Coronary artery (tissue), 2 donors: ENCODE measurements around the gene VWA8.
"Not testable (repeated sequence)": the region's sequence is repeated elsewhere in the genome, so short reads cannot be mapped to it uniquely, and the experiment has no call there.

Source experiments
- DNase-seq: peaks from one replicate; pipeline ENCODE4 v3.0.0-alpha.2; 2017; ENCODE audit warnings: low spot score
- H3K27ac ChIP-seq, 2 donors: fragments of 200-600 bp; sonication (generic); one replicate each; pipeline ENCODE4 v1.5.1; 2016 to 2019
- H3K4me3 ChIP-seq: fragments of 200-600 bp; sonication (generic); 2 replicates; pipeline ENCODE4 v1.5.1; 2016; ENCODE audit warnings: mild to moderate bottlenecking, moderate library complexity
- CTCF ChIP-seq: fragments of 200-600 bp; sonication (generic); IDR thresholded peaks from one replicate; pipeline ENCODE4 v1.5.1; 2019; ENCODE audit warnings: antibody characterized with exemption

Gene VWA8

GRCh38 chr13:41577436-41577835, 383.5 kb downstream of the VWA8 start:
- Histone ChIP-seq H3K4me3 (no peak overlapping the region), H3K27ac (no peak overlapping the region)
- DNase-seq = no peak
- no peak for TF ChIP-seq CTCF

GRCh38 chr13:41573640-41574039, 387.3 kb downstream of the VWA8 start:
- not testable (repeated sequence) for H3K4me3 ChIP-seq, DNase-seq, H3K27ac ChIP-seq

- DNase-seq, H3K27ac ChIP-seq, H3K4me3 ChIP-seq: not testable (repeated sequence)
Observed at GRCh38 chr13:41571817-41572340, 389.0 kb downstream of the VWA8 start.

DNA sequence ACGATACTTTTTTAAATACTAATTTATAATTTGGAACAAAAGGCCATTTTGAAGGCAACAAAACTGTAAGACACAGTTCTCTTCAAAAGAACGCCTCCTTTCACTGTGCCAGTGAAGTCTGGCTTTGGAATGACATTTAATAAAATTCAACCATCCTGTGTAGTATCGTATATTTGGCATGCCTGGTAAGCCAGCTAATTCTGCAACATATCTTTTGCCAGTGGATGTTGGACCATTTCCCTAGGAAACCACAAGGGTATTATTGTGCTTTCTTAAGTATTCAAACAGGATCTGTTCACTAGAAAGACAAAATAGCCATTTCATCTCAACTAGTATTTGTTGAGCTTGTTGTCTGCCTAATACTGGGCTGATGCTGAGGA, 391.9 kb downstream of the VWA8 start:
- no peak for TF ChIP-seq CTCF
- Histone ChIP-seq H3K4me3 (no peak overlapping the region), H3K27ac (no peak overlapping the region)
- DNase-seq = no peak

GRCh38 chr13:41568143-41568971, 392.6 kb downstream of the VWA8 start:
- no peak overlapping the region for H3K27ac ChIP-seq
- no peak for TF ChIP-seq CTCF
- DNase-seq = no peak
- no peak overlapping the region for H3K4me3 ChIP-seq

DNA sequence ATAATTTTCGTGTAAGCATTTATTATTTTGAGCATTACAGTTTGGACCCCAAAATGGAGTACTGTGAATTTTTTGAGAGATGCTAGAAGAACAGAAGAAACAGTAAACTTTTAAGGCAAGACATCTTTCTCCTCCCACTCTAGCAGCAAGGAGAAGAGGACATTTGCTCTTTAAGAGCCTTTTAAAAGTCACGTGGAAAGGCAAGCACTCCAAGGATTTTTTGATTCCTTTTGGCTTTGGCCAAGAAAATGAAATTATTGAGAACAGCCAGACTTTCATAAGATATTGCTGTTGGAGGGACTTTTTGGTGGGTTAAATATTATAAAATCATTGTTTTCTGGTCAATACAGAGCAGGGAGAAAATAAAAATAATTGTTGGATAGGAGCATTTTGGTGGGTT, 393.5 kb downstream of the VWA8 start:
- no peak for DNase-seq
- Histone ChIP-seq H3K4me3 (no peak overlapping the region), H3K27ac (no peak overlapping the region)
- no peak for TF ChIP-seq CTCF

DNA sequence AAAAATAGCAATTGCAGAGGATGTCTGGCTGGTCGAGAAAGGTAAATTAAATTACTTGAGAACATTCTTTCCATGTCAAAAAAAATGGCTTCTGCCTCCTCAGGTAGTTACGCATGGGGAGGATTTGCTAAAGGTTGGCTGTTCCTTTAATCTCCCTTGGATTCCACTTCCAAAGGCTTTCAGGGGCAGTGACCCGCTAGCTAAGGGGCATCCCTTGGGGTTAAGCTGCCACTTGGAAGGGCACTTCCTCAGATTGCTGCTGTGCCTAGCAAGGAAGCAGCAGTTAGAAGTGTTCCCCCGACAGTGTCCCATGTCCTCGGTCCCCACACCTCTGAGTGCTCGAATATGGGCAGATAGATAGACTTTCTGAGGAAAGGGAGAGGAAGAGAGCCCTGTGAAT, 395.1 kb downstream of the VWA8 start:
- DNase-seq = no peak
- no peak for TF ChIP-seq CTCF
- no peak overlapping the region for H3K27ac ChIP-seq
- no peak overlapping the region for H3K4me3 ChIP-seq

GRCh38 chr13:41565216-41565615, 395.7 kb downstream of the VWA8 start:
- no peak for TF ChIP-seq CTCF
- DNase-seq = no peak
- Histone ChIP-seq H3K4me3 (no peak overlapping the region), H3K27ac (no peak overlapping the region)
